SW 1271 (cell line): Measurements from ENCODE around the gene CLASRP.
"Not testable (repeated sequence)": the region's sequence is repeated elsewhere in the genome, so short reads cannot be mapped to it uniquely, and the experiment has no call there.

Experiments used
- DNase-seq, 2 experiments: peaks; one replicate each; lab custom pipeline; 2025; lab: John Stamatoyannopoulos, UW

The CLASRP gene

DNA sequence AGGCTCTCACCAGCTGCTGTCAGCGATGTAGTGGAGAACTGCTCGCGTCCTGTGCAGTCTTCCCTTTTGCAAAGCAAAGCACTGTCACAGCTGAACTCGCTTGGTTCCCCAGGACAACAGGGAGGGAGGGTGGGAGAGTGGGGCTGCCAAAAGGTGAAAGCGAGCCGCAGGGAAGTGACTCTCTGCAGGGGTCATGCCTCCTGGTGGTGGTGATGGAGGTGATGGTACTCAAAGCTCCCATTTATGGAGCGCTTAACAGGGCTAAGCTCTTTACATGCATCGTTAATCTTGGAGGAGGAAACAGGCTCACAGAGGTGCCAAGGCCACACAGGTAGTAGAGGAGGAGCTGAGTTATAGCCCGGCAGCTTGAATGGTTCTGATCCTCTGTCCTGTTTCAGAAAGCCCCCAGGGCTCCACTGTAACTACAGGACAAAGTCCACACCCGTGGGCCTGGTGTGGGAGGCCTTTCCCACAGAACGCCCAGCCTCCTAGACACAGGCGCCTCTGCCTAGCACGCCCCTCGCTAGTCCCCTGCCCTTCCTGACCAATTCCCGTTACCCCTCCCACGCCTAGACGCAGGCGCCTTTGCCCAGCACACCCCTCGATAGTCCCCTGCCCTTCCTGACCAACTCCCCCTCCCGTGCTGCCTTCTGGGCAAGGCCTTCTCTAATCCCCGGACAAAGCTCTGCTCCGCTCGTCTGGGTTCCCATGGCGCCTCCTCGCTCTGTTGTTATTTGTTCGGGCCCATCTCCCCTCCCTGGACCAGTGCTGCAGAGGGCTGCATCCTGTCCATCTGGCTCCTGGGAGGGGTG, 64.9 kb downstream of the CLASRP start:
- no peak for DNase-seq

DNA sequence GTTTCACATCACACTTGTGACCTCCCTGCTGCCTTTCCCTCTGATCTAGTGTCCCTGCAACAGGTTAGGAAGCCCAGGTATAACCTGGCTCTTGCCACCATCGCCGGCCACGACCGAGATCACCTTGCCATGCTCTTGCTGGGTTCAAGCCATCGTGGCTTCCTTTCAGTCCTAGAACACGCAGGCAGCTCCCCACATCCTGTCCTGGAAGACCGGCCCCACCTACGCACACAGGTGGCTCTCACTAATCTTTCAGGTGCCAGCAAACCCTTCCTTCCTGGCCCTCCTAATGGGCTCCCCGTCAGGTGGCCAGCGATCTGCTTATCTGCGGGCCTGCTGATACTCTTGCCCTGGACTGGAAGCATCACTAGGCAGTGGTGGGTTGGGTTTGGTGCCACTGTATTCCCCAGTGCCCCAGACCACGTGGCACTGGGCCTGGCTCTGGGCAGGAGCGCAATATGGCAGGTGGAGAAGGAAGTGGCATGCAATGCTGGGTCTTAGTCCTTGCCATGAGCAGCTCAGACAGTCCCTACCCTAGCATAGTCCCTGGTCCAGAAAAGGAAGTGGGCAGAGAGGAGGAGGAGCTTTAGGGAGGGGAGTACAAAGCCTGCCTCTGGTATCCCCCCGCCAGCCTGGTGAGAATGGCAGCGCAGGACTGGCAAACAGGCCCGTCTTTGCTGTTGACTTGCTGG, 66.0 kb downstream of the CLASRP start:
- no peak for DNase-seq

DNA sequence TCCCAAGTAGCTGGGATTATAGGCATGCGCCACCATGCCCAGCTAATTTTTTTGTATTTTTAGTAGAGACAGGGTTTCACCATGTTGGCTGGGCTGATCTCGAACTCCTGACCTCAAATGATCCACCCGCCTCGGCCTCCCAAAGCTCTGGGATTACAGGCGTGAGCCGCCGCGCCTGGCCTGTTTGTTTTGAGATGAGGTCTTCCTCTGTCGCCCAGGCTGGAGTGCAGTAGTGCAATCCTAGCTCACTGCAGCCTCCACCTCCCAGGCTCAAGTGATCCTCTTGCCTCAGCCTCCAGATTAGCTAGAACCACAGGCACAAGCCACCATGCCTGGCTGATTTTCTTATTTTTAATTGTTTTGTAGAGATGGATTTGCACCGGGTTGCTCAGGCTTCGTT, 67.5 kb downstream of the CLASRP start:
- not testable (repeated sequence) for DNase-seq

DNA sequence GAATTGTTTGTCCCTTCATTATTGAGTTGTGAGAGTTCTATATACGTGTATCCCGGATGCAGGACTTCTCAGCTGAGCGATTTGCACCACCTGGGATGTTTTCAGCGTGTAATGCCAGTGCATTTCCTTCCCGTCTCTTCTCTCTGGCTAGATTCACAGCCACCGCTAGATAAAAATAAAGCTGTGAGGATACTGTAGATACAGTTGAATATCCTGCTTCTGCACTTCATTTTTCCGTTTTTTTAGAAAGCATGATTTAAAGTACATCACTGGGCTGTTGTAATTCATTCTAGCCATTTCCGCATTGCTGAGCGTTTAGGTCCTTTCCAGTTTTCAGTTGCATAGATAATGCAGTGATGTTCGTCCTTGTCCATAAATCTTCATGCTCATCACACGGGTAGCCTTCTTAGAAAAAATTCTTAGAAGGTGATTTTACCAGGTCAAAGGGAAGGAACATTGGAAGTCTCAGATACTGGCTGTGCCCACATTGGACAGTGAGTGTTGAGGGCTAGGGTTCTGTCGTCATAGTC, 68.8 kb downstream of the CLASRP start:
- DNase-seq = no peak

DNA sequence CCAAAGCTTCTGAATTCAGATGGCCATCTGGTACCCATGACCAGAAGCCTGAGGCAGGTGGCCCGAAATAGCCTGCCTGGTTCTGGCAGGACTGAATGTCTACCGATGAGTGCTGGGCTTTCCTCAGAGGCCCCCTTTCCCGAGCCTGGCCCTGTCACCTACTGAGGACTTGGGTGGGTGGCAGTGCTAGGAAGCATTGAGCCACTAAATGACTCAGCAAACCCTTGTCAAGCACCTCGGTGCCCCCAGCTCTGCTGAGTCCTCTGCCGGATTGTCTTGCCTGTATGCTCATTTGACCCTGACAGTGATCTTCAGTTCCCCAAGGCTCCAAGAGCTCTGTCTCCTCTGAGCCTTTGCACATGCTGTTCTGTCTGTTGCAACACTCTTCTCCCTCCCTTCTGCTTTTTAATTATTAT, 72.0 kb downstream of the CLASRP start:
- no peak for DNase-seq

DNA sequence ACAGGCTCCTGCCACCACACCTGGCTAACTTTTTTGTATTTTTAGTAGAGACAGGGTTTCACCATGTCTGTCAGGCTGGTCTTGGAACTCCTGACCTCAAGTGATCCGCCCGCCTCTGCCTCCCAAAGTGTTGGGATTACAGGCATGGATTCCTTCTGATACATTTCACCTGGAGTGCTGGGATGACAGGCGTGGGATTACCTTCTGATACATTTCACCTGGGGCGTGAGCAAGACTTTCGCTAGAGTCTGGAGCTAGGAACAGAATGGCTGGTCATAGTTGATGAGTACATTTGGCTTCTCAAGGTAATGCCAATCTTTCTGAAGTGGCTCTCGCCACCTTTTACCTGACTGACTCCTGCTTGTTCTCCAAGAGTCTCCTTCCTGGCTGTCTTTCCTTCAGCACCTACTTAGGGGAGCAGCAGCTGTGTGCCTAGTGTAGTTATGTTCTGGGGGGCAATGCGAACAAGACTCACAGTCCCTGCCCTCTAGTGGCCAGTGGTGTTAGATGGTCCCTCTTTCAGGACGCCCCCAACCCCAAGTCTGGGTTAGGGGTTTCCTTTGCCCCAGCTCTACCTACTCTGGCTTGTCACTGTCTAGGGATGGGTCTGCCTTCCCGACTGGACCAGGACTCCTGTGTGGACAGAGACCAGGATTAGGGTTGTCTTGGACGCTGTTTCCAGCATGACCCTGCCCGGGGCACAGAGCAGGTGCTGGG, 73.4 kb downstream of the CLASRP start:
- no peak for DNase-seq

DNA sequence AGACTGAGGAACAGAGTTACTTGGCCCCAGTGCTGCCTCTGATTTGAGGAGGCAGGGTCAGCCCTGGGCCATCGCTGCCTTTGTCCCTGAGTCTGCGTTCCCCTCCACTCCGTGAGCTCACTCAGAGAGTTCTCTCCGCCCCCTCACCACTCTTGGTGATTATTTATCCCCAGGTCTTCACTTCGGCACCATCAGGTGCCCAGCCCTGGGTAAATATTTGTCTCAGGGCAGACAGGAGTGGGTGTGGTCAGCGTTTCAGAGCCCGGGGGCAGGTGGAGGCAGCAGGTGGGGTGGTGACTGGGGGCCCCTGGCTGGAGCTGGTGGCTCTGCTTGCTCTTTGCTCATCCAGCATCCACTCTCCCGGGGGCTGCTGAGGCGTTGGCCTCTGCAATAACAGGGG, 74.8 kb downstream of the CLASRP start:
- DNase-seq = no peak

DNA sequence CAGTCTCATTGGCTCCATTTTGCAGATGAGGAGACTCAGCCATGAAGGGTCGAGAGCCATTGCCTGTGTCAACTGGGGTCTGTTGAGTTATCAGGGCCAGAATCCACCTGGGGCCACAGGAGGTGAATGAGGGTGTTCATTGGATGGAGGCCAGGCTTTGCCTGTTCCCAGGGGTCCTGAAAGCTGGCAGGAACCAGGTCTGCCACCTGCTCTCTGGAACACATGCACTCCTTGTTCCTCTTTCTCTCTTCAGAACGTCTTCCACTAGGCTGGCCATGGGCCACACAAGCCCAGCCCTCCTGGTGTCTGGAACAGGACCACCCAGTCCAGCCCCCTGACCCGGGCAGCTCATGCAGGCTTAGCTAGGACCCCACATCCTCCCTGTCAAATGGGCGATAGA, 75.3 kb downstream of the CLASRP start:
- DNase-seq = no peak

DNA sequence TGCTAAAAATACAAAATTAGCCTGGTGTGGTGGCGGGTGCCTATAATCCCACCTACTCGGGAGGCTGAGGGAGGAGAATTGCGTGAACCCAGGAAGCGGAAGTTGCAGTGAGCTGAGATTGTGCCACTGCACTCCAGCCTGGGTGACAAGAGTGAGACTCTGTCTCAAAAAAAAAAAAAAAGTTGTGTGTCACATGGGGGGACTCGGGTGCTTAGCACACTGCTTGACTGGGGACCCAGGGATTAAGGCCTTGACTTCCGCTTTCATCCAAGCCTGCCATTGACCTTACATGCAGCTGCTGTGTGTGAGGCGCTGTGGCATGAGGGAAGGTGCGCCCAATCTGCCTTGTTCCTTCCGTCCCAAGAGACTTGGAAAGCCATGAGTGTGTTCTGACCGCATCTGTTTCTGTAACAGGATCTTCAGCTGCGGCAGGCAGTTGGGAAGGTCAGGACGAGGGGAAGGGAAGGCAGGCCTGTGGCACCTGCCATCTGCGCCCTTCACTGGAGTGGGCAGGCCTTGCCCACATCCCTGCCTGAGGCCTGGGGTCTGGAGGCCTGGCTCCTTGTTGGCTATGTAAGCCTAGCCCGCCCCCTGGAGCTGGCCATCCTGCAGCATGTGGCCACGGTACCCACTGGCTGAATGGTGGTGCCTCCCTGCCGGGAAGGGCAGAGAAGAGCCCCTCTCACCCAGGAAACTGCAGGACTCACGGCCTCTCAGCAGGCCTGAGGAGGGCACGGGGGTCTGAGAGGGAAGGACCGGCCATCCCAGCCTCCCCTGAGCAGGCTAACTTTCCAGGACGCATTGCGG, 77.2 kb downstream of the CLASRP start:
- DNase-seq = no peak

DNA sequence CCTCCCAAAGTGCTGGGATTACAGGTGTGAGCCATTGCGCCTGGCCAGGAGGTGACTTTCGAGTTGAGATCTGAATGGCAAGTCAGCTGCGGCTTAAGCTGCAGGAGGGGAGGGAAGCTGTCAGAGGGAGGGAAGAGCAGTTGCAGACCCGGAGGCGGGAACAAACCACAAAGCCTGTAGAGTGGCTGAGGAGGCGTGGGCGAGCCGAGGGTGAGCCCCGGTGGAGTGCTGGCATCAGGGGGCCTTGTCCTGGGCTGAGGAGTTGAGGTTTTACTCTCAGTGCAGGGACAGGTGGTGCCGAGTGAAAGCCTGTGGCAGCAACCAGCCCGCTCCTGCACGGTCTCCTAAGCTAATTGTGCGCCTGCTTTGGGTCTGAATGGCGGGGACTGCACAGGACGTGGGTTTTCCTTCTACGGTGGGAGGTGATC, 78.3 kb downstream of the CLASRP start:
- DNase-seq = no peak

DNA sequence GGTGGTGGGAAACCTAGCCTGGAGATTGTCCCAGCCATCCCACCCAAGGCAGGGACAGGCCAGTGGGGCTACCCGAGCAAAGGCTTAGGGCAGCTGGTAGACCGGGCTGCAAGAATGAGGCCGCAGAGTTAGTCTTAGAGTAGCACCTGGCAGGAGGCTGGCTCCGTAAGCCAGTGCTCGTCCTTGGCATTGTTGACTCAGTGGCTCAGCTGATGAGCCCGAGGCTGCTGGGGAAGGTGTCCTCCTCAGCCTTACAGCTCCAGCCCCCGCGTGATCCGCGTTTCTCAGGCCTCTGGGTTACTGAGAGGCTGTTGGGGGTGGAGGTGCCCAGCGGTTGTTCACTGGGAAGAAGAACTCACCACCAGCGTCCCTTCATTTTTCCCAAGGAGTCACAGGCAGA, 78.8 kb downstream of the CLASRP start:
- DNase-seq = no peak

DNA sequence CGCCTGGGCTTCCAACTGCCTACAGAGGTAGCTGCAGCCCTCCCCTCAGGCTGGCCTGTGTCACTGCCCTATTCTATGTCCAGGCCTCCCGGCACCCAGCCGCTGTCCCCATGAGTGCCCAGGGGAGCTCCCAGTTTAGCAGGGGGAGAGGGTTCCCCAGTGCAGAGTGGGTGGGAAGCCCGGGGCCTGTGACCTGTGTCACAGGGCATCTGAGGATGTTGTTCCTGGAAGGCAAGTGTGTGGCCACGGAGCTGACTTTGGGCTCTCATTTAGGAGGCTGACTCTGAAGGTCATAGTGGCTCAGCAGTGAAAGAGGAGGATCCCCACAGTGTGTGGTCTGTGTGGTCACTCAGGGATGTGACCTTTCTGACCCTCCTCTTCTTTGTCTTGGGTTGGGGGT, 79.3 kb downstream of the CLASRP start:
- DNase-seq = no peak

DNA sequence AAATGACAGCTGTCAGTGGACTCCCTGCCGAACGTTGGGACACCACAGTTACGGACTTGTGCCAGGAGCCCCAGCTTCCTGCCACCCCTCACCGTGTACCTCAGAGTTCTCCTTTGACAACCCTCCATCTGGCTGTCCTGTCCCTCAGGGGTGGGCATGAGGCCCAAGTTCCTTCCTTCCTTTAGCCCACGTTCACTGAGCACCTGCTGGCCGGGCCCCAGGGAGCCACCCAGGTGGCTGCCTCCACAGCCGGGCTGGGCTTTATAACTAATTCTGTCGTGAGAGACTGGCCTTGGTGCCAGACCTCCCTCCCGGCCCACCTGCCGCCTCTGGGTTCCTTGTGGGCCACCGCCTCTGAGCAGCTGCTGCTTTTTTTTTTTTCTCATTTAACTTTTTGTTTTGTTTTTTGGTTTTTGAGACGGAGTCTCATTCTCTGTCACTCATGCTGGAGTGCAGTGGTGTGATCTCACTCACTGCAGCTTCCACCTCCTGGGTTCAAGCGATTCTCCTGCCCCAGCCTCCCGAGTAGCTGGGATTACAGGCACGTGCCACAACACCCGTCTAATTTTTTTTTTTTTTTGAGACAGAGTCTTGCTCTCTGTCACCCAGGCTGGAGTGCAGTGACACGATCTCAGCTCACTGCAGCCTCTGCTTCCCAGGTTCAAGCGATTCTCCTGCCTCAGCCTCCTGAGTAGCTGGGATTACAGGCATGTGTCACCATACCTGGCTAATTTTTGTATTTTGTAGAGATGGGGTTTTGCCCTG, 79.9 kb downstream of the CLASRP start:
- DNase-seq = not testable (repeated sequence)

DNA sequence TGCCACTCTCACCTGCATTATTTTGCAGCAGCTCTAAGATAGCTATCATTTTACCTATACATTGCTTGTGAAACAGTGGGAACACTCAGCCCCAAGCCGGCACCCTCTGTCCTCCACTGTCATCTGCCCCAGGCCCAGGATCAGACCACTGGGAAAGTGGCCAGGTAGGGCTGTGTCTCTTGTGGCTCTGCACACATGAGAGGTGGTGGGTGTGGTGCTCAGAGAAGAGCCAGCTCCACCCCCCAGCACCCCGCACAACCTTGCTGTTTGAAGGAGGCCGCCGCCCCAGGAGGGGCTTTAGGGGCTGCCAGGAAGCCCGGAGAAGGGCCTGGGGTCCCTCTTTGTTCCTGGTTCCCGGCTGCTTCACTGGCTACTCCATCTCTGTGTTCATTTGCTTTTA, 80.7 kb downstream of the CLASRP start:
- no peak for DNase-seq
